ENCODE results near the gene SLC6A12.

GRCh38 chr12:207804-208203, 6.2 kb downstream of the SLC6A12 start:
- TF ChIP-seq, protein P1, sequence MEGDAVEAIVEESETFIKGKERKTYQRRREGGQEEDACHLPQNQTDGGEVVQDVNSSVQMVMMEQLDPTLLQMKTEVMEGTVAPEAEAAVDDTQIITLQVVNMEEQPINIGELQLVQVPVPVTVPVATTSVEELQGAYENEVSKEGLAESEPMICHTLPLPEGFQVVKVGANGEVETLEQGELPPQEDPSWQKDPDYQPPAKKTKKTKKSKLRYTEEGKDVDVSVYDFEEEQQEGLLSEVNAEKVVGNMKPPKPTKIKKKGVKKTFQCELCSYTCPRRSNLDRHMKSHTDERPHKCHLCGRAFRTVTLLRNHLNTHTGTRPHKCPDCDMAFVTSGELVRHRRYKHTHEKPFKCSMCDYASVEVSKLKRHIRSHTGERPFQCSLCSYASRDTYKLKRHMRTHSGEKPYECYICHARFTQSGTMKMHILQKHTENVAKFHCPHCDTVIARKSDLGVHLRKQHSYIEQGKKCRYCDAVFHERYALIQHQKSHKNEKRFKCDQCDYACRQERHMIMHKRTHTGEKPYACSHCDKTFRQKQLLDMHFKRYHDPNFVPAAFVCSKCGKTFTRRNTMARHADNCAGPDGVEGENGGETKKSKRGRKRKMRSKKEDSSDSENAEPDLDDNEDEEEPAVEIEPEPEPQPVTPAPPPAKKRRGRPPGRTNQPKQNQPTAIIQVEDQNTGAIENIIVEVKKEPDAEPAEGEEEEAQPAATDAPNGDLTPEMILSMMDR (IDR thresholded peaks at IDR 0.05): no peak
- TF ChIP-seq POLR2A (IDR thresholded peaks at IDR 0.05): no peak

All from vagina (tissue), 2 donors.